Neural cell (in vitro differentiated cells): ENCODE results near the gene NLRP3. TPM values are rescaled to one million over a fixed set of nuclear protein-coding genes. Genes with fewer than 3 reads are reported as not detected.

Experiments
- polyA plus RNA-seq: library from polyadenylated mRNA; depleted of rRNA; stranded (reverse); fragments of >200 nt; gene quantifications from 2 replicates; pipeline ENCODE4 v1.2.3, GENCODE V29; 2014

Gene NLRP3
- polyA plus RNA-seq, 1 donor from 2014 or later: 0.36 TPM

Other genes with a start within 250 kb of the NLRP3 start
- gene ZNF124, start 244.2 kb upstream of the NLRP3 start, polyA plus RNA-seq: 23.6 and 31.5 TPM in 2 replicates
- not detected in 2 replicates for gene VN1R5, start 160.1 kb upstream of the NLRP3 start, polyA plus RNA-seq
- 23.0 and 25.2 TPM in 2 replicates for gene ZNF496, start 84.3 kb upstream of the NLRP3 start, polyA plus RNA-seq
- not detected in 2 replicates for gene OR2B11, start 41.9 kb downstream of the NLRP3 start, polyA plus RNA-seq
- gene OR2C3, start 120.3 kb downstream of the NLRP3 start, polyA plus RNA-seq: not detected in 2 replicates
- not detected in 2 replicates for gene GCSAML, start 133.0 kb downstream of the NLRP3 start, polyA plus RNA-seq
- not detected in 2 replicates for gene OR2G2, start 172.2 kb downstream of the NLRP3 start, polyA plus RNA-seq
- not detected in 2 replicates for gene OR2G3, start 189.4 kb downstream of the NLRP3 start, polyA plus RNA-seq